ENCODE measurements around the gene SLC29A4. TPM values are rescaled to one million over a fixed set of nuclear protein-coding genes. Genes with fewer than 3 reads are reported as not detected.

SLC29A4 gene
- total and polyA plus RNA-seq, 2 of the 13 experiments (the other 11 are each of a cell fraction or from before 2014, with no cell fraction given) = 29.7 to 31.7 TPM

GRCh38 chr7:5315761-5316160, 33.0 kb downstream of the SLC29A4 start:
- ATAC-seq = no peak
- 96% methylated on average over 14 of the region's 14 CpGs for WGBS (ENCODE audit: low lambda C conversion rate)
- FAIRE-seq = no peak
- H3K27me3 ChIP-seq (ENCODE audit: control insufficient read depth in 1 of 2, insufficient read depth in 2 of 2, low read length in 2 of 2) = no peaks in the 10 kb centered on the region
- in situ Hi-C loops (cut with HindIII; ENCODE audit: extremely low pct_ligation_motif_present, low pct_unique_long_range_greater_than_20kb) = no loop called here
- no TSS peak for BruUV-seq (replicated peaks)
- ChIA-PET CTCF (ENCODE audit: low intra/inter-chr PET ratio, low total read pairs) (no interaction called here), POLR2A (no interaction called here)
- H4K20me1 ChIP-seq (ENCODE audit: insufficient read depth, low read length) = no peaks in the 10 kb centered on the region
- H3K79me2 ChIP-seq (ENCODE audit: insufficient read depth, low read length) = no peaks in the 10 kb centered on the region
- H3K9me3 ChIP-seq (ENCODE audit: low read length) = peaks cover 10% of the 10 kb centered on the region; the same call in 1 of the 2 replicates
- TF ChIP-seq ZNF446 (CRISPR knock-in tag; IDR thresholded peaks at IDR 0.05) (no peak), NFE2 (CRISPR knock-in tag; IDR thresholded peaks at IDR 0.05) (no peak), ZNF275 (CRISPR knock-in tag; IDR thresholded peaks at IDR 0.05; ENCODE audit: borderline replicate concordance) (no peak), ZNF646 (CRISPR knock-in tag; IDR thresholded peaks at IDR 0.05) (no peak), ZSCAN30 (CRISPR knock-in tag; IDR thresholded peaks at IDR 0.05) (no peak), ZSCAN9 (CRISPR knock-in tag; IDR thresholded peaks at IDR 0.05; ENCODE audit: borderline replicate concordance) (no peak), SP1 (IDR thresholded peaks at IDR 0.05) (no peak), SP1 (CRISPR knock-in tag; IDR thresholded peaks at IDR 0.05) (no peak), ZNF484 (CRISPR knock-in tag; IDR thresholded peaks at IDR 0.05; ENCODE audit: borderline replicate concordance, low read depth) (no peak)
- no peak overlapping the region for H2AFZ ChIP-seq (ENCODE audit: low read length)
- no peak overlapping the region for H3K4me3 ChIP-seq (replicated peaks in 1 of 3; ENCODE audit: insufficient read depth in 1 of 3, low read depth in 2 of 3, low read length in 3 of 3)
- no peak overlapping the region for H3K27ac ChIP-seq (ENCODE audit: extremely low read length, insufficient read depth, low read length)
- intact Hi-C loops (cut with micrococcal nuclease; ENCODE audit: unreplicated experiment) = no loop called here
- H3K9ac ChIP-seq (ENCODE audit: insufficient read depth, low read depth, low read length) = no peak overlapping the region
- H3K4me1 ChIP-seq (ENCODE audit: insufficient read depth, low read length) = no peaks in the 10 kb centered on the region
- peaks cover 9 to 31% of the 10 kb centered on the region in 2 experiments for H3K36me3 ChIP-seq (replicated peaks in 1 of 2; ENCODE audit: control insufficient read depth in 1 of 2, insufficient read depth in 2 of 2, low read length in 2 of 2)
- H3K4me2 ChIP-seq (ENCODE audit: low read depth, low read length) = no peak overlapping the region
- DNase-seq (ENCODE audit: low spot score) = no peak
